Measurements from ENCODE around the gene HES5. TPM values are rescaled to one million over a fixed set of nuclear protein-coding genes. Genes with fewer than 3 reads are reported as not detected.

Gene HES5
- total and polyA plus RNA-seq, 2 donors (not counting 3 experiments of a cell fraction or from before 2014, with no cell fraction given): 0.07 TPM; not detected in 1

DNA sequence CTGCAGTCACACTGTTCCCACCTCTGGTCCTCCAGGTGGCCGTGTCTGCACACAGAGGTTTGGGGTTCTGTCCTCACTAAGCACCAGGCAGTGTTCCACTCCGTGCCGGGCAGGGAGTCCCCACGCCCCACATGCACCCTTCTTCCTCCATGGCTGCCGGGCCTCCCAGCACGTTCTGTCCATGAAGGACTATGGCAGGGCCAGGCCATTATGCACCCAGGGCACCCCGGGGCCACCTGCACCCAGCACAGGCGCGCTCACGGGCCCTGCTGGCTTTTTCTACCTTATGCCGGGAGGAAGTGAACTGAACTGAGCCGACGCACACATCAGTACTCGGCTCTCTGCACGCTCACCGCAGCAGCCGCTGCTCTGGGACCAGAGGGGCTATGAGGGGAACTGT is 13.9 kb downstream of the HES5 start:
- CTCF ChIA-PET: no interaction called here

More for the DNA sequence above, 13.9 kb downstream of the HES5 start:
- H3K36me3 ChIP-seq (ENCODE audit: control insufficient read depth in 2 of 2, extremely low read depth in 1 of 2, insufficient read depth in 2 of 2, low read length in 2 of 2): peaks cover 6 to 64% of the 10 kb centered on the region in 2 experiments
- no peak overlapping the region for H3K27ac ChIP-seq (ENCODE audit: insufficient read depth, low read depth, low read length)
- intact Hi-C loops (cut with micrococcal nuclease): no loop called here
- H3K4me1 ChIP-seq (ENCODE audit: control insufficient read depth, extremely low read depth, insufficient read depth, low read length): no peaks in the 10 kb centered on the region
- FAIRE-seq (no peak), DNase-seq (ENCODE audit: low read depth, low spot score) (no peak)
- H3K27me3 ChIP-seq (ENCODE audit: control insufficient read depth in 2 of 2, insufficient read depth in 2 of 2, low read length in 2 of 2): no peaks in the 10 kb centered on the region
- no peak overlapping the region for H3K4me3 ChIP-seq (replicated peaks in 1 of 3; ENCODE audit: insufficient read depth in 1 of 3, low read depth in 1 of 3, low read length in 3 of 3)
- H3K9me3 ChIP-seq (replicated peaks; ENCODE audit: control insufficient read depth, insufficient read depth, low read length): no peaks in the 10 kb centered on the region
- dilution Hi-C loops (cut with MboI; ENCODE audit: extremely low pct_ligation_motif_present, low sequenced_read_pairs): no loop called here
- no peaks in the 10 kb centered on the region for H4K20me1 ChIP-seq (replicated peaks; ENCODE audit: control insufficient read depth, extremely low read depth, insufficient read depth, low read length)
- TF ChIP-seq POLR2A (IDR thresholded peaks at IDR 0.05; ENCODE audit: low read depth, low read length) (no peak), POLR2AphosphoS5 (IDR thresholded peaks at IDR 0.05; ENCODE audit: insufficient read depth, low read depth, low read length) (no peak), EZH2 (IDR thresholded peaks at IDR 0.05; ENCODE audit: borderline replicate concordance, low read depth, low read length, severe bottlenecking) (no peak), GATA2 (IDR thresholded peaks at IDR 0.05; ENCODE audit: insufficient read depth, insufficient read length, low read depth, low read length) (no peak), MYC (IDR thresholded peaks at IDR 0.05; ENCODE audit: low read depth, low read length) (no peak), FOS (IDR thresholded peaks at IDR 0.05; ENCODE audit: borderline replicate concordance, insufficient read depth, low read length) (no peak), JUN (IDR thresholded peaks at IDR 0.05; ENCODE audit: borderline replicate concordance, insufficient read depth, insufficient read length, low read depth) (no peak)
- TF ChIP-seq, protein P1, sequence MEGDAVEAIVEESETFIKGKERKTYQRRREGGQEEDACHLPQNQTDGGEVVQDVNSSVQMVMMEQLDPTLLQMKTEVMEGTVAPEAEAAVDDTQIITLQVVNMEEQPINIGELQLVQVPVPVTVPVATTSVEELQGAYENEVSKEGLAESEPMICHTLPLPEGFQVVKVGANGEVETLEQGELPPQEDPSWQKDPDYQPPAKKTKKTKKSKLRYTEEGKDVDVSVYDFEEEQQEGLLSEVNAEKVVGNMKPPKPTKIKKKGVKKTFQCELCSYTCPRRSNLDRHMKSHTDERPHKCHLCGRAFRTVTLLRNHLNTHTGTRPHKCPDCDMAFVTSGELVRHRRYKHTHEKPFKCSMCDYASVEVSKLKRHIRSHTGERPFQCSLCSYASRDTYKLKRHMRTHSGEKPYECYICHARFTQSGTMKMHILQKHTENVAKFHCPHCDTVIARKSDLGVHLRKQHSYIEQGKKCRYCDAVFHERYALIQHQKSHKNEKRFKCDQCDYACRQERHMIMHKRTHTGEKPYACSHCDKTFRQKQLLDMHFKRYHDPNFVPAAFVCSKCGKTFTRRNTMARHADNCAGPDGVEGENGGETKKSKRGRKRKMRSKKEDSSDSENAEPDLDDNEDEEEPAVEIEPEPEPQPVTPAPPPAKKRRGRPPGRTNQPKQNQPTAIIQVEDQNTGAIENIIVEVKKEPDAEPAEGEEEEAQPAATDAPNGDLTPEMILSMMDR (IDR thresholded peaks at IDR 0.05; ENCODE audit: extremely low read depth in 1 of 2, insufficient read depth in 1 of 2, low read depth in 1 of 2, low read length in 2 of 2): no peak
- TF ChIP-seq, protein P2, sequence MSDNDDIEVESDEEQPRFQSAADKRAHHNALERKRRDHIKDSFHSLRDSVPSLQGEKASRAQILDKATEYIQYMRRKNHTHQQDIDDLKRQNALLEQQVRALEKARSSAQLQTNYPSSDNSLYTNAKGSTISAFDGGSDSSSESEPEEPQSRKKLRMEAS (IDR thresholded peaks at IDR 0.05; ENCODE audit: insufficient read depth, insufficient read length): no peak
- no peak overlapping the region for H3K9ac ChIP-seq (replicated peaks; ENCODE audit: extremely low read depth, insufficient read depth, low read length)
- POLR2A ChIA-PET: no interaction called here
- no TSS peak for BruUV-seq (replicated peaks)
- no peak overlapping the region for H3K4me2 ChIP-seq (ENCODE audit: insufficient read depth, low read length)
- no peak overlapping the region for H2AFZ ChIP-seq (ENCODE audit: low read depth, low read length)
- no peaks in the 10 kb centered on the region for H3K9me1 ChIP-seq (replicated peaks; ENCODE audit: control insufficient read depth, extremely low read depth, insufficient read depth, low read length)
- H3K79me2 ChIP-seq (ENCODE audit: control insufficient read depth, insufficient read depth, low read length): no peaks in the 10 kb centered on the region

Measured in endothelial cell of umbilical vein (primary cell).